GM12873 (cell line): ENCODE data around the gene WWC2.

ENCODE experiments used
- CTCF ChIP-seq: IDR thresholded peaks from 2 replicates; pipeline ENCODE4 v1.5.1; 2012; ENCODE audit warnings: low read depth, mild to moderate bottlenecking, moderate library complexity, low read length, control low read depth; ENCODE audit not compliant: insufficient read depth; ENCODE audit errors: missing control alignments

Gene WWC2

GRCh38 chr4:183165376-183165775 lies 66.3 kb downstream of the WWC2 start:
- no peak for TF ChIP-seq CTCF

- no peak for TF ChIP-seq CTCF
Measured at GRCh38 chr4:183170894-183171293, 71.8 kb downstream of the WWC2 start.

- no peak for TF ChIP-seq CTCF
Measured at GRCh38 chr4:183171484-183172267, 72.6 kb downstream of the WWC2 start.

GRCh38 chr4:183172881-183173280 lies 73.8 kb downstream of the WWC2 start:
- no peak for TF ChIP-seq CTCF

GRCh38 chr4:183173580-183174526 lies 74.8 kb downstream of the WWC2 start:
- TF ChIP-seq CTCF: no peak

GRCh38 chr4:183175631-183176232 lies 76.7 kb downstream of the WWC2 start:
- no peak for TF ChIP-seq CTCF

- no peak for TF ChIP-seq CTCF
Measured at GRCh38 chr4:183177001-183177400, 77.9 kb downstream of the WWC2 start.
